ENCODE data around the gene GTSF1L. TPM values are rescaled to one million over a fixed set of nuclear protein-coding genes. Genes with fewer than 3 reads are reported as not detected.

The GTSF1L gene
- total and polyA plus RNA-seq, 8 donors = not detected

DNA sequence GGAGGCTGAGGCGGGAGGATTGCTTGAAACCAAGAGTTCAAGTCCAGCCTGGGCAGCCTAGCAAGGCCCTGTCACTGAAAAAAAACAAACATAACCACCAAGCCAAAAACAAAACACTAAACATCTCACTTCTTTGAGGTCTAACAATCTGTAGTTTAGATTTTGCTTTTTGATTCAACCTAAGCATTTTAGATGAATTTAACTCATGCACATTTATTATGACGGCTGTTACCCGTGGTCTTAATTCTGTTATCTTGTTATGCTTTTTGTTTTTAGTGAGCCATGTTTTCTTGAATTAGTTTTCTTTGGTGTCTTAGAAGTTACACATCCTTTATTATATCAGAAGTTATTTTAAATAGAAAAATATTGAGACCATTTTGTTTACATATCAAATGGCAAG, 13.8 kb upstream of the GTSF1L start:
- H3K9me3 ChIP-seq = no peaks in the 10 kb centered on the region
- no peak for DNase-seq
- no peak for FAIRE-seq
- ATAC-seq = no peak
- H3K4me1 ChIP-seq = no peaks in the 10 kb centered on the region
- H3K27me3 ChIP-seq = peaks cover 0 to 18% (median 0%) of the 10 kb centered on the region in 4 donors
- TF ChIP-seq, protein P1, sequence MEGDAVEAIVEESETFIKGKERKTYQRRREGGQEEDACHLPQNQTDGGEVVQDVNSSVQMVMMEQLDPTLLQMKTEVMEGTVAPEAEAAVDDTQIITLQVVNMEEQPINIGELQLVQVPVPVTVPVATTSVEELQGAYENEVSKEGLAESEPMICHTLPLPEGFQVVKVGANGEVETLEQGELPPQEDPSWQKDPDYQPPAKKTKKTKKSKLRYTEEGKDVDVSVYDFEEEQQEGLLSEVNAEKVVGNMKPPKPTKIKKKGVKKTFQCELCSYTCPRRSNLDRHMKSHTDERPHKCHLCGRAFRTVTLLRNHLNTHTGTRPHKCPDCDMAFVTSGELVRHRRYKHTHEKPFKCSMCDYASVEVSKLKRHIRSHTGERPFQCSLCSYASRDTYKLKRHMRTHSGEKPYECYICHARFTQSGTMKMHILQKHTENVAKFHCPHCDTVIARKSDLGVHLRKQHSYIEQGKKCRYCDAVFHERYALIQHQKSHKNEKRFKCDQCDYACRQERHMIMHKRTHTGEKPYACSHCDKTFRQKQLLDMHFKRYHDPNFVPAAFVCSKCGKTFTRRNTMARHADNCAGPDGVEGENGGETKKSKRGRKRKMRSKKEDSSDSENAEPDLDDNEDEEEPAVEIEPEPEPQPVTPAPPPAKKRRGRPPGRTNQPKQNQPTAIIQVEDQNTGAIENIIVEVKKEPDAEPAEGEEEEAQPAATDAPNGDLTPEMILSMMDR (IDR thresholded peaks at IDR 0.05) = no peak
- H3K4me3 ChIP-seq = no peak overlapping the region
- intact Hi-C loops (cut with DNase I) = no loop called here
- 80 to 87% methylated on average over 3 of the region's 3 CpGs for WGBS, 2 donors
- H3K27ac ChIP-seq = no peak overlapping the region
- H3K36me3 ChIP-seq = no peaks in the 10 kb centered on the region

DNA sequence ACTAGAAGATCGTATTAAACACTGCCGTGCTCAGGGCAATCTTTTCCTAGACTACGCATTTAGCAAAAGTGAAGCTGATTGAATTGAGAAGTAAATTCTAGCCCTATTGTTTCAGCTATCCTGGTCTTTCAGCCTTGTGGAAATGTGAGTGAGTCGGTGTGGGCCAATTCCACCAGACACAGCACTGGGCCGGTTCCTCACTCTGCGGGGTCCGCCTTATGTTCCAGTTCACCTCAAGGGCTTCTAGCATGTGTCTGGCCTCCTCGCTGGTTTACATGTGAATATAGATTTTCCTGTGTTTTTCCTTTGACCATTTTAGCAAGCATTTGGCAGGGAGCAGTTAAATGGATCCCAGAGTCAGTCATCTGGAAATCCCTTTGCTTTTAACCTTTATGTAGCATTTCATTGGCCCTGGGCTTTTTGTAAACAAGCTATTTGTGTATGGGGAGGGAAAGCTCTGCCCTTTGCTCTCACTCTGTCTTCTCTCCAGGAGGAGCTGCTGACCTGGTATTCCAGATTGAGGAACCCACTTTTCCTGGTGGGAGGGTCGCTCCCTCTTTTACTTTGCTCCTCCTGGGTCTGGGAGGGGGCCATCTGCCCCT, 12.4 kb upstream of the GTSF1L start:
- no peak for FAIRE-seq
- no peak overlapping the region for H3K27ac ChIP-seq

DNA sequence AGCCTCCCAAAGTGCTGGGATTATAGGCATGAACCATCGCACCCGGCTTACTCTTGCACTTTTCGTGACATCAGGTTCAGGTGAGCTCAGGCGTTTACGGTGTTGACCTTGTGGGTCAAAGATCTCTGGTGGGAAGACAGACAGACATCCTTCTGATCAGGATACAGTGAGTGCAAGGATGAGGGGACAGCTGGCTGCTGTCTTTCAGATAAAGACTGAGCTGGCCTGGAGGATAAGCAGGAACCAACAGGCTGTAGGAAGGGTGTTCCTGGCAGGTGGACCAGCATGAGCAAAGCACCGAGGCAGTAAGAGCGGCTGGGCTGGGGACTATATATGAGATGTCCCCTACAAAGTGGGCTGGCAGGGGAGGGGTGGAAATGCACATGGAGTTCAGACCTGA, 11.1 kb upstream of the GTSF1L start:
- TF ChIP-seq, protein P1 (IDR thresholded peaks at IDR 0.05) = no peak
- Histone ChIP-seq H3K9me3 (no peaks in the 10 kb centered on the region), H3K4me1 (no peaks in the 10 kb centered on the region), H3K36me3 (no peaks in the 10 kb centered on the region), H3K4me3 (no peak overlapping the region), H3K27ac (no peak overlapping the region), H3K27me3 (no peaks in the 10 kb centered on the region)
- FAIRE-seq (no peak), ATAC-seq (no peak), DNase-seq (no peak)
- WGBS, 2 donors = 86 to 92% methylated on average over 7 of the region's 7 CpGs
- intact Hi-C loops (cut with DNase I) = no loop called here

More for the DNA sequence above, 12.4 kb upstream of the GTSF1L start:
- peaks cover 0 to 6% (median 0%) of the 10 kb centered on the region in 4 donors for H3K27me3 ChIP-seq
- DNase-seq (no peak), ATAC-seq (no peak)
- no peak overlapping the region for H3K4me3 ChIP-seq
- no peaks in the 10 kb centered on the region for H3K4me1 ChIP-seq
- 85 to 86% methylated on average over 9 of the region's 9 CpGs for WGBS, 2 donors
- H3K36me3 ChIP-seq = no peaks in the 10 kb centered on the region
- TF ChIP-seq, protein P1 (IDR thresholded peaks at IDR 0.05) = no peak
- intact Hi-C loops (cut with DNase I) = no loop called here
- no peaks in the 10 kb centered on the region for H3K9me3 ChIP-seq

DNA sequence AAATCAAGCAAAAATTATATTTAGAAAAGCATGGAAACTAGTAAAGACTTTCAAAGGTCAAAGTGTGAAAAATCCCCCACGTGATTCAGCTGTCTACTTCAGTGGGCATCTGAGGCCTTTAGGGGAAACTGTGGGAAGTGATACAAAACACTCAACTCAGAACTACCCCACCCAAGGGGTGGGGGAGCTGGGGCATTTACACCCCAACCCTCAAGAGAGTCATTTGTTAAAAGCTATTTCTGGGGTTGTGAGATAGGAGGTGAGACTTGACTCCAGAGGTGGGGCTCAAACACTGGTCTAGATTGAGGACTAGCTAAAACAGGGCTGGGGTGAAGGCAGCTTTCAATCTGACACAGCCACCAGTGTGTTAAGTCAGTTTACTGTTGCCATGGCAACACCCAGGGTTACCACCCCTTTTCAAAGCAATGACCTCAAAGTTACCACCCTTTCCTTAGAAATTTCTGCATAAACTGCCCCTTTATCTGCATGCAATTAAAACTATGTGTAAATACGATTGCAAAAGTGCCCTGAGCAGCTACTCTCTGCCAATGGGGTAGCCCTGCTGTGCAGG, 9.9 kb upstream of the GTSF1L start:
- no peak for DNase-seq
- intact Hi-C loops (cut with DNase I) = no loop called here
- TF ChIP-seq, protein P1 (IDR thresholded peaks at IDR 0.05) = no peak
- no peak overlapping the region for H3K4me3 ChIP-seq
- H3K9me3 ChIP-seq = no peaks in the 10 kb centered on the region
- ATAC-seq = no peak
- no peak for FAIRE-seq
- 43 to 46% methylated on average over 2 of the region's 2 CpGs for whole genome bisulfite sequencing, 2 donors
- H3K27ac ChIP-seq = no peak overlapping the region
- no peaks in the 10 kb centered on the region for H3K27me3 ChIP-seq
- H3K36me3 ChIP-seq = no peaks in the 10 kb centered on the region
- no peaks in the 10 kb centered on the region for H3K4me1 ChIP-seq

DNA sequence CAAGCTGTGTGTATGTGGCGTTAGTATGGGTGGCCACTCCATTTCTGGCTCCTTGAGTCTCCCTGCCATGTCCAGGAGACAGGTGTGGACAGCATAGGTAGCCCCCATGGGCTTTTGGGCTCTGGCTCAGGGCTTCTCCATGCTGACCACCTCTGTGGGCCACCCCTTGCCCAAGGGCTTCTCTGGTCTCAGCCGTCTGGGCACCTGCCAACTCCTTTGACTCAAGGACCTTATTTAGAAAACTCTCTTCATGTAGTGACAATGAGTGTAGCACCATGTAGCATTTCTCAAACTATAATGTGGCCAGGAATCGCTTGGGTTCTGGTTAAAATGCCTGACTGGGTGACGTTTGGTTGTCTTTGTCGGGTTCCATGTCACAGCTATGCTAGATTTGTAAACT, 5.1 kb upstream of the GTSF1L start:
- WGBS, 2 donors = 57 to 59% methylated on average over 5 of the region's 5 CpGs
- no peaks in the 10 kb centered on the region for H3K4me1 ChIP-seq
- no peak overlapping the region for H3K4me3 ChIP-seq
- H3K27me3 ChIP-seq = no peaks in the 10 kb centered on the region
- no peaks in the 10 kb centered on the region for H3K36me3 ChIP-seq
- ATAC-seq (no peak), DNase-seq (no peak), FAIRE-seq (no peak)
- H3K27ac ChIP-seq = no peak overlapping the region
- H3K9me3 ChIP-seq = no peaks in the 10 kb centered on the region
- intact Hi-C loops (cut with DNase I) = no loop called here
- TF ChIP-seq, protein P1 (IDR thresholded peaks at IDR 0.05) = no peak

Data from pancreas (tissue), 10 donors.